NCI-H2081 (cell line): ENCODE measurements around the gene SCN2B.

Experiments
- DNase-seq, 2 experiments: peaks; one replicate each; lab custom pipeline; 2025; lab: John Stamatoyannopoulos, UW

SCN2B gene

GRCh38 chr11:118175031-118175992 lies 1.1 kb downstream of the SCN2B start:
- no peak for DNase-seq

GRCh38 chr11:118174006-118174567 lies 2.4 kb downstream of the SCN2B start:
- no peak for DNase-seq

GRCh38 chr11:118172356-118172755 lies 4.1 kb downstream of the SCN2B start:
- DNase-seq = no peak

GRCh38 chr11:118171269-118172062 lies 5.0 kb downstream of the SCN2B start:
- DNase-seq = peak; percentile 61 to 70

GRCh38 chr11:118170882-118171268 lies 5.6 kb downstream of the SCN2B start:
- DNase-seq = no peak

- DNase-seq = no peak
Observed at GRCh38 chr11:118170231-118170630, 6.2 kb downstream of the SCN2B start.

- no peak for DNase-seq
Observed at GRCh38 chr11:118169300-118170140, 6.9 kb downstream of the SCN2B start.

- no peak for DNase-seq
Observed at GRCh38 chr11:118168751-118169150, 7.7 kb downstream of the SCN2B start.

- DNase-seq = no peak
Observed at GRCh38 chr11:118168316-118168715, 8.1 kb downstream of the SCN2B start.

- DNase-seq = no peak
Observed at GRCh38 chr11:118167906-118168305, 8.5 kb downstream of the SCN2B start.

GRCh38 chr11:118167253-118167652 lies 9.2 kb downstream of the SCN2B start:
- no peak for DNase-seq

- no peak for DNase-seq
Observed at GRCh38 chr11:118166641-118167040, 9.8 kb downstream of the SCN2B start.

- DNase-seq = no peak
Observed at GRCh38 chr11:118164885-118165284, 11.6 kb downstream of the SCN2B start.

GRCh38 chr11:118163494-118163893 lies 12.9 kb downstream of the SCN2B start:
- no peak for DNase-seq

- no peak for DNase-seq
Observed at GRCh38 chr11:118162846-118163245, 13.6 kb downstream of the SCN2B start.

GRCh38 chr11:118161786-118162185 lies 14.7 kb downstream of the SCN2B start:
- DNase-seq = no peak

- no peak for DNase-seq
Observed at GRCh38 chr11:118157186-118157895, 19.1 kb downstream of the SCN2B start.

- DNase-seq = peak; percentile 20 to 46
Observed at GRCh38 chr11:118156531-118157185, 19.8 kb downstream of the SCN2B start.

- no peak for DNase-seq
Observed at GRCh38 chr11:118155776-118156530, 20.5 kb downstream of the SCN2B start.

GRCh38 chr11:118154641-118155040 lies 21.8 kb downstream of the SCN2B start:
- no peak for DNase-seq
